Activated gamma-delta T cell treated with anti-CD3 and anti-CD28 coated beads, Interleukin-2, amount 50 U/mL, for 16 hours (primary cell): ENCODE results near the gene HTR4.

ENCODE experiments used
- DNase-seq: peaks from one replicate; pipeline ENCODE4 v3.0.0-alpha.2; 2020; ENCODE audit warnings: low read depth

The HTR4 gene

DNA sequence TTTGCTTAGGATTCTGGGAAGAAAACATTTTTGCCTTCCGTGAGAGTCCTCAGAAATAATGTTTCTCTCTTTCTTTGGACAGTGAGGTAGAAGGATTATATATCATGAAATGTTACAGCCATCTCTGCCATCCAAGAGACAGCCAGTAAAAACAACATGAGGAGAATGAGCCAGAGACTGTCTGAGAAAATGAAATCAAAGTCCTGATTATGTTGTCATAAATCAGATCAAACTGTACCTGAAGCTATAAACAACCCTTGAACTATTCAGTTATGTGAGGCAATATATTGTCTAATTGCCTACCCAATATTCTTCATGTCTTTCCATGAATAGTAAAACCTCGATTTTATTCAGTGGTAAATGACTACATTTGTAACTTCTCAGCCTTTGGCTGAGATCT is 9.2 kb upstream of the HTR4 start:
- no peak for DNase-seq

DNA sequence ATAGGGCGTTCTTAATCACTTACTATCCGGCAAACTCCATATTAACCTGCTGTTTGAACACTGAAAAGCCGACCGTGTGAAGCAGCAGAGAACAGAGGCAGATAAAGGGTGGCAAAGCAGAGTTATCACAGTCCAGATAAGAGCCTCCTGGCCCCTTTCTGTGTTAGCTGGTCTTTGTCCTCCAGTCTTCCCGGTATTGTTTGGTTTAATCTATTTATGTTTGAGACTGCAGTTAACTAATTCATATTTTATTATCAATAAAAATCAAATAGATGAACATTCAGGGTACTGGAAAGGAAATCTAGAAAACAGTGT is 6.0 kb upstream of the HTR4 start:
- DNase-seq, result no peak

DNA sequence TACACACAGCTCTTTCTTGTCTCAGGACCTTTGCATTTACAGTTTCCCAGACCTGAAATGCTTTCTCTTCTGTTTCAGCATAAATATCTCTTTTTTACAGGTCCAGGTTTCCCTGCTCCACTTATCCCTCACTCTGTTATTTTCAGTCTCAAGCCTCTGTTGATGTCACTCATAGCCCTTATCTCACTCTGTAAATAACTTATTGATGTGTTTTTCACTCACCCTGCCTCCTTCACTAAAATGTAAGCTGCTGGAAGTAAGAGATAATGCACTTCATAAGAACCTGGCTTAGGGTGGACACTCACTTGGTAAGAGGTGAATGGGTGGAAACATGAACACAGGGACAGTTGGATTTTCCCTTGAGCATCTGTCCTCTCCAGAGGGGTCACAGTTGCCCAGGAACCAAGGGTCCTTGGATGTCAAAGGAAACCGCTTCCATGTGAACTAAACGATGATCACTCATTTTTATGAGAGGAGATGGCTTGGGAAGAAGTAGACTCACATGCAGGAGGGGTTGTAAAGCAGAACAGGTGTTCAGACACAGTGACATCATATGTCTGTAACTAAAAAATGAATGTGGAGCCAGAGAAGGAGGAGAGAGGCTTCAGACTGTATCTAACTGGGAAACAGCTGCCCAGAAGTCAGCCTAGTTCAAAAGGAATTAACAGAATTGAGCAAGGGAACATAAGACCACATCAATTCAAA is 5.5 kb upstream of the HTR4 start:
- no peak for DNase-seq

DNA sequence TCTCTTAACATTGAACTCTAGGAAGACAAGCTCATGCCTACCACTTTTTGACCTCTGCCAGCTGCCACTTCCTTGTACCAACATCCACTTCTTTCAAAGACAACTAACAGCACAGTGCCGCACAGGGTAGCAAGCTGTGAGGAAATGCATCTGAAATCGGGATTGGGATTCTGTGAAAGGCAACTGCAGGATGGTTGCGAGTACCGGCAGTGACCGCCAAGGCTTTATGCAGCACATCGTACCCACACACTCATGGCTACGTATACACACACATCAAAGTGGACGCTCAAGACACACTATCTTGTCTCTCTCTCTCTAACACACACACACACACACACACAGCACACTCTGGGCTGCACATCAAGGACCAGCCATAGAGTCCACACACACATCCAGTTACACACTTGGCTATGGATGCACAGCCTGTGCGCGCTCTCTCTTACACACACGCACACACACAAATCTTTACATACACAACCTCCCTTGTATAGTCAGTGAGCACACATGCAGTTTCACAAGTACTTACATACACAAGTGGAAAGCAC is 964 bp downstream of the HTR4 start:
- no peak for DNase-seq

GRCh38 chr5:148651528-148651927 is 2.8 kb downstream of the HTR4 start:
- no peak for DNase-seq

DNA sequence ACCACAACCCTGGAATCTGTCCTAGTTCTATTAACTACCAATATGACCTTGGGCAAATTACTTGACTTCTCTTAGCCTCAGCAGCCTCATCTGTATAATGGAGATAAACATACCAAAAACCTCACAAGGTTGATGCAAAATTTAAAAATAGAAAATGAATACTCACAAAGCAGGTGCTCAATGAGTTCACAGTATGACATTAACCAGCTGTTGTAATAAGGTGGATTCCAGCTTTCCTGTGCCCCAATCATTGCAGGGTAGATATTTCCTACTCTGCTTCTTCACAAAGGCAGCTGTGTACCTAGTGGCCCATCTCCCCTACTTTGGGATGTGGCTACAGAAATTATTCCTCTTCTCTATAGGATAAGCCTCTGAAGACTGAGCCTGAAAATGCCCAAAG is 8.8 kb downstream of the HTR4 start:
- DNase-seq, result no peak

DNA sequence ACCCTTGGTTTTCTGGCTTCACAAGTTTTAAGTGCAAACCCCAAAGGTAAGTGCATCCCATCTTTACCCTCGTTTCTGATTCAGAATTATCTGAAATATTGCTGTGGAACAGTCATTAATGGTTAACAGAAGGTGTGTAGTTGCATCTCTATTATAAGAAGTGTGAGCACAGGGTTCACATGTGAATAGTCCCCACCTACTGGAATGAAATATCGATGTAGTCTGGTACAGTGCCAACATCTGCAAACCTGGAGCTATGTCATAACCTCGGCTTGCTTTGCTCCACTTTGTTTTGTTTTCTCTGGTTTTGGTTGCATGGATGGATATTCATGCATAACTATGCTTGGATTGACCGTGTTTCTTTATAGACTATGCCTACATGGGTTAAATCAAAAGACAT is 12.6 kb downstream of the HTR4 start:
- DNase-seq, result no peak

DNA sequence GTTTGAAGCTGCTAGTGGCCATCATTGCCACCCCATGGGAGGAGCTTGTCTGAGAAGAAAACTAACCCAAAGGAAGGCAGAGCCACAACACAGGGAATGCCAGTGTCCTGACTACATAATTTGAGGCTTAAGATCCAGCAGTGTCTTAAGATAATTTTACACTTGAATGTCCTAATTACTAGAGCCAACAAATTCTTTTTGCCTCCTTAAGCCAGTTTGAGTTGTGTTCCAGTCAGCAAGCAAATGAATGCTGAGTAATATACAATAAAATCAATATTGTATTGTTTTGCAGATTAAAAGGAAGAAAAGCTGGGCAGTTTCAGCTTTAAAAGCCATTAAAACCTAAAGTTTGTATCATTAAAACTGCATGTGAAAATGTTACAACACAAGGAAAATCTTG is 13.9 kb downstream of the HTR4 start:
- no peak for DNase-seq

- no peak for DNase-seq
Measured at GRCh38 chr5:148639081-148639480, 15.2 kb downstream of the HTR4 start.

- no peak for DNase-seq
Measured at GRCh38 chr5:148636353-148636752, 18.0 kb downstream of the HTR4 start.

GRCh38 chr5:148635321-148636083 is 18.8 kb downstream of the HTR4 start:
- DNase-seq, result no peak

GRCh38 chr5:148633067-148633377 is 21.3 kb downstream of the HTR4 start:
- DNase-seq, result no peak

GRCh38 chr5:148632255-148633066 is 21.9 kb downstream of the HTR4 start:
- no peak for DNase-seq

DNA sequence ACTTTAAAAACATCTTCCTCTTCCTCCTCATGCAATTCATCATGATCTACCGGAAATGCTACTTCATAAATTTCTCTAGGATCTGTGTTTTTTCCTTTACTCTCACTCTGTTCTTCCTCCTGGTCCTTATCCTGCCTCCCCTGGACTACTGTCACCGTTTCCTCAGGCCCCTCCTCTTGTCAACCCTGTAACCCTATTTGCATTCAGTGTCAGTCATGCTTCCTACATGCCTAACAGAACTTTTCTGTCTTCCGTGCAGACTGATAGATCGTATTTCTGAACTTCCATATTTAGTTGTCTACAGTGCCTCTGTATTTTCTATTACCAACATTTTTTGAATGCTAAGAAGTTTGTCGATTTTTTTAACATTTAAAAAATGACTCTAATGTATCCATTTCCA is 27.3 kb downstream of the HTR4 start:
- no peak for DNase-seq

DNA sequence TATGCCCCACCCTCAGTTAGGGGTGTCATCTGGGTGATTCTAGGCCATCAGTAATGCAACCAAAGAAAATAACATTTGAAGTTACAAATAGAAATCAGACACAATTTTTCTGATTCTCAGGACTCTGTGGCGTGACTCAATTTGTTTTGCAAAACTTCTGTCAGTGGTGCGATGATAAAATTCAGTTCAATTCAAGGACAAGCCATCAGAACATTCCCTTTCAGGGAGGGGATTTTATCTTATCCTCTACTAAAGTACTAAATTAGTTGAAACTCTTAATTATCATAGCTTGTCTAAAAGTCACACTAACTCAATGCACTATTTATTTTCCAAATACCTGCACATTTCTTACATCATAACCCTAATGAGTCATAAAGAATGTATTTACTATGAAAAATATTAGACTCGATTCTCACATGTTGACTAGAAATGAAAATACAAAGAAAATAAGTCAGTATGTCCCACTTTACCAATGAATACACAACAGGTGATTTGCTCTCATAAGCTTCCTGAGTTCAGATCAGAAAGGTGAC is 28.2 kb downstream of the HTR4 start:
- no peak for DNase-seq

GRCh38 chr5:148625250-148625649 is 29.1 kb downstream of the HTR4 start:
- DNase-seq, result no peak

- no peak for DNase-seq
Measured at GRCh38 chr5:148623741-148624140, 30.6 kb downstream of the HTR4 start.

DNA sequence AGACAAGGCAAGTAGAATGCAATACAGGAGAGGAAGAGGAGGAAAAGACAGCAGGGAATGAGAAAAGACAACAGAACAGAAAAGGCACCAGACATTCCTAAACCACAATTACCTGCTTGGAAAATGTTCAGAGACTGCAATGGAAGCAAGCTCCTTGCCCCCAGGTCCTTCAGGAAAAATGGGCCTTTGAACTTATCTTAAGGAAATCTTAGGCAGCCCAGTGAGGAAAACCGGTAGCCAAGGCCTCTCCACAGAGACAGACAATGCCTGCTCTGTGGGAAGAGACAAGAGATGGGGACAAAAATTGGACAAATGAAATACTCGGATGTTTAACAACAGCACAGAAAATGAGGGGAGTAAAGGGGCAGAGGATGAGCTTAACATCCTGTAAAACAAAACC is 31.2 kb downstream of the HTR4 start:
- DNase-seq, result no peak

GRCh38 chr5:148620696-148621095 is 33.6 kb downstream of the HTR4 start:
- no peak for DNase-seq

GRCh38 chr5:148620091-148620490 is 34.2 kb downstream of the HTR4 start:
- no peak for DNase-seq

GRCh38 chr5:148619484-148619883 is 34.8 kb downstream of the HTR4 start:
- DNase-seq, result no peak

- DNase-seq, result no peak
Measured at GRCh38 chr5:148615644-148616275, 38.6 kb downstream of the HTR4 start.
